Parathyroid adenoma (tissue), 2 donors: ENCODE data around the gene USP11.

Experiments
- H2AFZ ChIP-seq: fragments of 300-600 bp; sonication (generic); one replicate; pipeline ENCODE4 v1.7.0; 2017; ENCODE audit warnings: antibody characterized with exemption, mild to moderate bottlenecking
- H3K27ac ChIP-seq: fragments of 300-600 bp; sonication (generic); one replicate; pipeline ENCODE4 v1.7.0; 2017
- H3K27me3 ChIP-seq: fragments of 300-600 bp; sonication (generic); one replicate; pipeline ENCODE4 v1.7.0; 2017; ENCODE audit warnings: low read length; ENCODE audit not compliant: control insufficient read depth, insufficient read depth
- H3K36me3 ChIP-seq: fragments of 300-600 bp; sonication (generic); one replicate; pipeline ENCODE4 v1.7.0; 2017; ENCODE audit warnings: low read length; ENCODE audit not compliant: control insufficient read depth, insufficient read depth
- H3K4me1 ChIP-seq: fragments of 300-600 bp; sonication (generic); one replicate; pipeline ENCODE4 v1.7.0; 2017; ENCODE audit warnings: control low read depth
- H3K4me2 ChIP-seq: fragments of 300-600 bp; sonication (generic); one replicate; pipeline ENCODE4 v1.7.0; 2017; ENCODE audit warnings: low read length
- H3K4me3 ChIP-seq: fragments of 300-600 bp; sonication (generic); one replicate; pipeline ENCODE4 v1.7.0; 2017; ENCODE audit warnings: low read depth, low read length
- H3K79me2 ChIP-seq: fragments of 300-600 bp; sonication (generic); one replicate; pipeline ENCODE4 v1.7.0; 2017; ENCODE audit warnings: control low read depth
- H3K9ac ChIP-seq: fragments of 300-600 bp; sonication (generic); one replicate; pipeline ENCODE4 v1.7.0; 2017; ENCODE audit warnings: mild to moderate bottlenecking
- H3K9me3 ChIP-seq: fragments of 300-600 bp; sonication (generic); one replicate; pipeline ENCODE4 v1.7.0; 2017; ENCODE audit warnings: low read length; ENCODE audit not compliant: control insufficient read depth
- TF ChIP-seq, protein P1 (sequence below): fragments of 300-600 bp; sonication (generic); IDR thresholded peaks from one replicate; pipeline ENCODE4 v1.7.0; 2017; ENCODE audit warnings: antibody characterized with exemption, mild to moderate bottlenecking
- donor health status: primary hyperparathyroidism.

USP11 gene

DNA sequence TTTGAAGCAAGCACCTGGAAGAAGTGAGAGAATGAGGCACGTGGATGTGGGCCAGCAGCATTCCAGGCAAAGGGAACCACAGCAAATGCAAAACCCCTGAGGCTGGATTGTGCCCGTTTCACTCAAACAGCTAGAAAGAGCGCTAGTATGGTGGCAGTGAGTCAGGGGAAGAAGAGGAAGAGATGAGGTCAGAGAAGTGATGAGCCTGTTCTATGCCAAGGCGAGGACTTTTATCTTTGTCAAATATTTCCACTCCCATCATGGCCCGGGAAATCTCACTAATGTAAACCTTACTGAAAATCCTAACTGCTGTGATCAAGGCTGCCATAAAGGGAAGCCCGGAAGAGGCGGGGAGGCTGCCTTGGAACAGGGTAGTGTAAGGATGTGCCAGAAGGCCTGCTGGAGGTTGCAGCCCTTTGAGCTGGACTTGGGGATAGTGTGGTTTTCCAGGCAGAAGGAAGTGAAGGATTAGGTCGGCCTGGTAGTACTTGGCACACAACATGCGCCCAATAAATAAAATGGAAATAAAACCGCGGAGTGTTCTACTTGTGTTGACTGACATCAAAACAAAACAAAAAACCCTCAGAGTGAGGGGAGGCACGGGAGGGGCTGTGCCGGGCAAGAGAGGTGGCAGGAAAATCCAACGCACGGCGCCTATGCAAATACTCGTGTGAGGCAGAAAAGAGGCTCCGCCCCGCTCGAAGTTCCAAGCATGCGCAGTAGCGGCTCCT is 15.5 kb upstream of the USP11 start:
- Histone ChIP-seq H3K4me2 (peak overlapping the region; percentile 71), H3K4me1 (peaks cover 9% of the 10 kb centered on the region), H2AFZ (peak overlapping the region; percentile 62), H3K79me2 (peaks cover 10% of the 10 kb centered on the region), H3K4me3 (peak overlapping the region; percentile 74), H3K9me3 (no peaks in the 10 kb centered on the region), H3K9ac (no peak overlapping the region), H3K27me3 (no peaks in the 10 kb centered on the region), H3K27ac (peak overlapping the region; percentile 99), H3K36me3 (no peaks in the 10 kb centered on the region)
- TF ChIP-seq, protein P1, sequence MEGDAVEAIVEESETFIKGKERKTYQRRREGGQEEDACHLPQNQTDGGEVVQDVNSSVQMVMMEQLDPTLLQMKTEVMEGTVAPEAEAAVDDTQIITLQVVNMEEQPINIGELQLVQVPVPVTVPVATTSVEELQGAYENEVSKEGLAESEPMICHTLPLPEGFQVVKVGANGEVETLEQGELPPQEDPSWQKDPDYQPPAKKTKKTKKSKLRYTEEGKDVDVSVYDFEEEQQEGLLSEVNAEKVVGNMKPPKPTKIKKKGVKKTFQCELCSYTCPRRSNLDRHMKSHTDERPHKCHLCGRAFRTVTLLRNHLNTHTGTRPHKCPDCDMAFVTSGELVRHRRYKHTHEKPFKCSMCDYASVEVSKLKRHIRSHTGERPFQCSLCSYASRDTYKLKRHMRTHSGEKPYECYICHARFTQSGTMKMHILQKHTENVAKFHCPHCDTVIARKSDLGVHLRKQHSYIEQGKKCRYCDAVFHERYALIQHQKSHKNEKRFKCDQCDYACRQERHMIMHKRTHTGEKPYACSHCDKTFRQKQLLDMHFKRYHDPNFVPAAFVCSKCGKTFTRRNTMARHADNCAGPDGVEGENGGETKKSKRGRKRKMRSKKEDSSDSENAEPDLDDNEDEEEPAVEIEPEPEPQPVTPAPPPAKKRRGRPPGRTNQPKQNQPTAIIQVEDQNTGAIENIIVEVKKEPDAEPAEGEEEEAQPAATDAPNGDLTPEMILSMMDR: no peak

DNA sequence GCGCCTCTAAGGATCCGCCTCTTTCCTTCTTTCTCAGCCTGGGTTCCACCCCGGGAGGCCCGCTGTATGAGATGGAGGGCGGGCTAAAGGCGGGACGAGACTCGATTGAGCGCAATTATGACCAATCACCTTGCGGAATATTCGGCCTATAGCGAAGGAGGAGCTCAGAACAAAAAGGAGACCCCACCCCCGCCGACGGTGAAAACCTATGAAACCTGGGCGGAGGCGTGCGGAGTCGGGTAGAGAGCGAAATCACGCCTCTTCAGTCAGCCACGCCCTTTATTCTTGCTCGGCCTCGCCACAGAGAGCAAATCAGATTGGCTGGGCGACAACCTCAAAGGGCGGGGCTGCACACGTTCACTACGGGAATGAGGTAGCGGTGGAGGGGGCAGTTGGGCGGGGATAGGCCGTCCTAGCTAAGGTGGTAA is 14.9 kb upstream of the USP11 start:
- Histone ChIP-seq H3K79me2 (peaks cover 10% of the 10 kb centered on the region), H3K4me1 (peaks cover 9% of the 10 kb centered on the region), H3K27ac (peak overlapping the region; percentile 99), H3K9ac (no peak overlapping the region), H3K4me2 (peak overlapping the region; percentile 73), H3K4me3 (peak overlapping the region; percentile 74), H2AFZ (peak overlapping the region; percentile 76), H3K27me3 (no peaks in the 10 kb centered on the region), H3K36me3 (no peaks in the 10 kb centered on the region), H3K9me3 (no peaks in the 10 kb centered on the region)
- TF ChIP-seq, protein P1: no peak

DNA sequence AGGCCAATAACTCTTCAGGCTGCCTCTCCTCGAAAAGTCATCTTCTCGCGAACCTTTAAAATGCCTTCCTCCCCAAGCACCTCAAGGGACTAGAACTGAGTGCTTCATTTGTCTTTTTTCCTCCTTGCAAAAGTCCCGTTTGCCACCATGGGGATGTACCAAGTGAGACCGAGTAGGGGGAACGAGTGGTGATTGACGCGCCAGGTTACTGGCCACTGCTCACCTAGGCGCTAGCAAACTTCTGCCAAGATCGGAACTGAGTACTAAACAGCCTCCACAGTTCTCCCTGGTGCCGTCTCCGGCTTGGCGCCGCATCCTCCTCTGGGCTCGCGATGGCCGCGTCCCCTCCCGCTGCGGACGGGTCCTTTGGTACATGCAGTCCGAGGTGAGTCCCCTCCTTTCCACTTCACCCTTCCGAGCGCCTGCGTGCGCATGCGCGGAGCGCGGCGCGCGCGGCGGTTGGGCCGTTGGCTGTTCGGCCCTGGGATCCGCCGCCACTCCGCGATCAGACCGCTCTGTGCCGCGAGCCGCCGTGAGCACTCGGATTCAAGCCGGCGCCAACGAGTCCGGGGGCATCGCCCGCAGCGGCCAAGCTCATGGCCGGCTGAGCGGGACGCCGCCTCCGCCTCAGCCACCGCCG is 14.4 kb upstream of the USP11 start, which contains the start of gene CDK16:
Gene CDK16, plus strand, starts transcription at position 402 of the 640 bp plus-strand sequence. CDS start 4,877 bp downstream, outside the sequence.
- H2AFZ ChIP-seq: peak within 1 kb of the TSS; percentile 76
- peaks cover 10% of the 10 kb centered on the region for H3K79me2 ChIP-seq
- H3K4me1 ChIP-seq: peaks cover 9% of the 10 kb centered on the region
- no peaks in the 10 kb centered on the region for H3K36me3 ChIP-seq
- peak within 1 kb of the TSS; percentile 72 for H3K9ac ChIP-seq
- H3K4me2 ChIP-seq: peak within 1 kb of the TSS; percentile 80
- TF ChIP-seq, protein P1: no peak
- H3K9me3 ChIP-seq: no peaks in the 10 kb centered on the region
- peak within 1 kb of the TSS; percentile 99 for H3K27ac ChIP-seq
- peak within 1 kb of the TSS; percentile 74 for H3K4me3 ChIP-seq
- H3K27me3 ChIP-seq: no peaks in the 10 kb centered on the region

DNA sequence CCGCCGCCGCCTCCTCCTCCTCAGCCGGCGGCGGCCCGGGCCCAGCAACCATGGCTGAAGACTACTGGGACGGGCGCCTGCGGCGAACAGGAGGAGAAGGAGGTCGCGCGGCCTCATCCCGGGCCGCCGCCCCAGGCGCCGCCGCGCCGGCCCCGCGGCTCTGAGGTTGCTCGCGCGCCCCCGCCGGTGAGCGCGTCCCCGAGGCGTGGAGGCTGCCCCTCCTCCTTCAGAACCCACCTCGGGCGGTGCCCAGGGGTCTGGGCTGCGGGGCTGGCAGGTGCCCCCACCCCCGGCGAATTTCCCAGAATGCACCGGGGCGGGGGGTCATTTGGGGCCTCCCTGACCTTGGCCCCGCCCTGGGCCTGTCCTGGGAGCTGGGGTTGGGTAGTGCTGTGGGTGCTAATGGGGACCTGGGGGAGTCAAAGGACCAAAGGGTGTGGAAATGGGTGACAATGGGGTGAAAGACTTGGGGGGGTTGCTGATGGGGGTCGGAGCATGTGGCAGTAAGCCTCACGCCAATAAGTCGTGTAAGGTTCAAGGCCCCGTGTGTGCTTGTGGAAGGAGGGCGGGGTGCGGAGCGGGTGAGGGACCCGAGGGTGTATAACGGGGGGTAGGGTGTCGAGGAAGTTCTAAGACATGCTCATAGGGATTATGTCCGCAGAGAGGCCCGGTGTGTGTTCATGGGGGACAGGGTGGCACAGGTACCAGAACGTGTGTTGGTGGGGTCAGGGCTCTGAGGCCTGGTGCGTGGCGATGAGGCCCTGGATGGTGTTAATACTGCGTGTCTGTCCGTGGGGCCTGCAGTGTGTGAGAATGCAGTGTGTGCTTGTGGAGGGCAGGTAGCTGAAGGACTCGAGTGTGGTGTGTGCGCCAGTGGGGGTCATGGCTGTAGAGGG is 13.6 kb upstream of the USP11 start:
- peak overlapping the region; percentile 72 for H3K9ac ChIP-seq
- no peaks in the 10 kb centered on the region for H3K36me3 ChIP-seq
- H3K27ac ChIP-seq: peak overlapping the region; percentile 99
- H3K4me3 ChIP-seq: peak overlapping the region; percentile 74
- H3K9me3 ChIP-seq: no peaks in the 10 kb centered on the region
- H3K27me3 ChIP-seq: no peaks in the 10 kb centered on the region
- H3K4me2 ChIP-seq: peak overlapping the region; percentile 80
- H2AFZ ChIP-seq: peak overlapping the region; percentile 76
- TF ChIP-seq, protein P1: no peak
- peaks cover 9% of the 10 kb centered on the region for H3K4me1 ChIP-seq
- peaks cover 10% of the 10 kb centered on the region for H3K79me2 ChIP-seq
